Thyroid gland (tissue), 4 donors: ENCODE data around the gene DNHD1.

Experiments used
- CTCF ChIP-seq, 6 experiments: fragments of 200-600 bp in 3 of 6; fragments of 450-650 bp in 3 of 6; sonication (generic) in 3 of 6; IDR thresholded peaks; one replicate each; pipeline ENCODE4 v1.5.1; 2016 to 2019; ENCODE audit warnings: antibody characterized with exemption in 6 of 6, mild to moderate bottlenecking in 2 of 6, inconsistent platforms in 1 of 6, moderate library complexity in 1 of 6
- POLR2A ChIP-seq, 2 donors: fragments of 450-650 bp; IDR thresholded peaks; one replicate each; pipeline ENCODE4 v1.6.1; 2017; ENCODE audit warnings: antibody characterized with exemption in 2 of 2, mild to moderate bottlenecking in 2 of 2, moderate library complexity in 1 of 2

GRCh38 chr11:6520265-6520664 is 23.2 kb downstream of the DNHD1 start:
- TF ChIP-seq POLR2A (IDR thresholded peaks at IDR 0.05) (no peak), CTCF (IDR thresholded peaks at IDR 0.05) (no peak)
